HG03520 (cell line): ENCODE data around the gene WNT2B.

Experiments
- ATAC-seq: cut with Tn5 transposase; IDR thresholded peaks from one replicate; pipeline ENCODE4 v1.9.1; 2021; ENCODE audit warnings: mild to moderate bottlenecking, moderate library complexity; ENCODE audit not compliant: unreplicated experiment

The WNT2B gene

GRCh38 chr1:112524986-112525385, 16.2 kb downstream of the WNT2B start:
- ATAC-seq, result no peak

- ATAC-seq, result no peak
Observed at GRCh38 chr1:112527266-112528010, 18.7 kb downstream of the WNT2B start.

GRCh38 chr1:112528076-112528475, 19.3 kb downstream of the WNT2B start:
- ATAC-seq, result no peak

- no peak for ATAC-seq
Observed at GRCh38 chr1:112529301-112529700, 20.5 kb downstream of the WNT2B start.

GRCh38 chr1:112530832-112531231, 22.1 kb downstream of the WNT2B start:
- no peak for ATAC-seq

- ATAC-seq, result no peak
Observed at GRCh38 chr1:112532064-112532463, 23.3 kb downstream of the WNT2B start.

GRCh38 chr1:112533029-112533428, 24.3 kb downstream of the WNT2B start:
- ATAC-seq, result no peak

- no peak for ATAC-seq
Observed at GRCh38 chr1:112536561-112536960, 27.8 kb downstream of the WNT2B start.

GRCh38 chr1:112537456-112537855, 28.7 kb downstream of the WNT2B start:
- no peak for ATAC-seq

GRCh38 chr1:112538883-112539282, 30.1 kb downstream of the WNT2B start:
- no peak for ATAC-seq

- no peak for ATAC-seq
Observed at GRCh38 chr1:112540226-112540794, 31.5 kb downstream of the WNT2B start.

- ATAC-seq, result no peak
Observed at GRCh38 chr1:112541299-112541698, 32.5 kb downstream of the WNT2B start.

- no peak for ATAC-seq
Observed at GRCh38 chr1:112542206-112542973, 33.6 kb downstream of the WNT2B start.

- ATAC-seq, result no peak
Observed at GRCh38 chr1:112544011-112544688, 35.4 kb downstream of the WNT2B start.

GRCh38 chr1:112544751-112545150, 36.0 kb downstream of the WNT2B start:
- no peak for ATAC-seq

- ATAC-seq, result no peak
Observed at GRCh38 chr1:112546076-112546475, 37.3 kb downstream of the WNT2B start.

- no peak for ATAC-seq
Observed at GRCh38 chr1:112548547-112548946, 39.8 kb downstream of the WNT2B start.

- ATAC-seq, result no peak
Observed at GRCh38 chr1:112549590-112549989, 40.8 kb downstream of the WNT2B start.

- no peak for ATAC-seq
Observed at GRCh38 chr1:112554411-112554810, 45.6 kb downstream of the WNT2B start.

GRCh38 chr1:112557385-112557784, 48.6 kb downstream of the WNT2B start:
- no peak for ATAC-seq

GRCh38 chr1:112558634-112559033, 49.9 kb downstream of the WNT2B start:
- no peak for ATAC-seq
